ENCODE data around the gene ASIP. TPM values are rescaled to one million over a fixed set of nuclear protein-coding genes. Genes with fewer than 3 reads are reported as not detected.

The ASIP gene
- total RNA-seq, 1 donor from 2014 or later: not detected

- CTCF ChIA-PET: interaction anchor here (1.1 kb wide), 1 partner anchor 9 kb away, joined by 3 read pairs; no protein-coding TSS in a partner anchor
- intact Hi-C loops (cut with micrococcal nuclease): no loop called here
- TF ChIP-seq CTCF (IDR thresholded peaks at IDR 0.05): no peak
- Mint-ChIP-seq H3K27me3 (peaks cover 8% of the 10 kb centered on the region), H3K9me3 (peaks cover 10% of the 10 kb centered on the region), H3K36me3 (ENCODE audit: low read depth) (no peaks in the 10 kb centered on the region), H3K4me1 (no peaks in the 10 kb centered on the region), H3K27ac (no peak overlapping the region), H3K4me3 (no peak overlapping the region)
- POLR2A ChIA-PET: interaction anchor here (0.6 kb wide), 1 partner anchor 1513 kb away, joined by 5 read pairs; no protein-coding TSS in a partner anchor
- ATAC-seq (ENCODE audit: low read depth) (no peak), DNase-seq (no peak)
Observed at GRCh38 chr20:34209111-34209510, 32.1 kb upstream of the ASIP start.

GRCh38 chr20:34210271-34210670, 31.0 kb upstream of the ASIP start:
- Mint-ChIP-seq H3K27ac (no peak overlapping the region), H3K27me3 (peaks cover 8% of the 10 kb centered on the region), H3K36me3 (ENCODE audit: low read depth) (no peaks in the 10 kb centered on the region), H3K9me3 (peaks cover 10% of the 10 kb centered on the region), H3K4me1 (no peaks in the 10 kb centered on the region), H3K4me3 (no peak overlapping the region)
- TF ChIP-seq CTCF (IDR thresholded peaks at IDR 0.05): no peak
- DNase-seq: no peak
- intact Hi-C loops (cut with micrococcal nuclease): no loop called here
- ATAC-seq (ENCODE audit: low read depth): no peak
- ChIA-PET CTCF (no interaction called here), POLR2A (no interaction called here)

- peaks cover 11% of the 10 kb centered on the region for H3K27me3 Mint-ChIP-seq
- ATAC-seq (ENCODE audit: low read depth): no peak
- peaks cover 6% of the 10 kb centered on the region for H3K9me3 Mint-ChIP-seq
- no peaks in the 10 kb centered on the region for H3K36me3 Mint-ChIP-seq (ENCODE audit: low read depth)
- CTCF ChIA-PET: no interaction called here
- DNase-seq: no peak
- no peak overlapping the region for H3K27ac Mint-ChIP-seq
- intact Hi-C loops (cut with micrococcal nuclease): no loop called here
- peaks cover 7% of the 10 kb centered on the region for H3K4me1 Mint-ChIP-seq
- no peak for TF ChIP-seq CTCF (IDR thresholded peaks at IDR 0.05)
- no peak overlapping the region for H3K4me3 Mint-ChIP-seq
- POLR2A ChIA-PET: no interaction called here
Observed at GRCh38 chr20:34211591-34211990, 29.6 kb upstream of the ASIP start.

- DNase-seq (no peak), ATAC-seq (ENCODE audit: low read depth) (no peak)
- peaks cover 17% of the 10 kb centered on the region for H3K27me3 Mint-ChIP-seq
- intact Hi-C loops (cut with micrococcal nuclease): no loop called here
- TF ChIP-seq CTCF (IDR thresholded peaks at IDR 0.05): no peak
- ChIA-PET POLR2A (no interaction called here), CTCF (no interaction called here)
- H3K9me3 Mint-ChIP-seq: peaks cover 6% of the 10 kb centered on the region
- H3K4me1 Mint-ChIP-seq: peaks cover 8% of the 10 kb centered on the region
- H3K27ac Mint-ChIP-seq: no peak overlapping the region
- no peak overlapping the region for H3K4me3 Mint-ChIP-seq
- no peaks in the 10 kb centered on the region for H3K36me3 Mint-ChIP-seq (ENCODE audit: low read depth)
Observed at GRCh38 chr20:34213213-34213612, 28.0 kb upstream of the ASIP start.

GRCh38 chr20:34215711-34216381, 25.4 kb upstream of the ASIP start:
- peaks cover 8% of the 10 kb centered on the region for H3K4me1 Mint-ChIP-seq
- H3K27ac Mint-ChIP-seq: no peak overlapping the region
- intact Hi-C loops (cut with micrococcal nuclease): no loop called here
- DNase-seq: peak; percentile 37
- CTCF ChIA-PET: no interaction called here
- H3K36me3 Mint-ChIP-seq (ENCODE audit: low read depth): no peaks in the 10 kb centered on the region
- H3K9me3 Mint-ChIP-seq: peaks cover 6% of the 10 kb centered on the region
- peak; percentile 75 for ATAC-seq (ENCODE audit: low read depth)
- peaks cover 29% of the 10 kb centered on the region for H3K27me3 Mint-ChIP-seq
- POLR2A ChIA-PET: no interaction called here
- H3K4me3 Mint-ChIP-seq: peak overlapping the region; percentile 82
- TF ChIP-seq CTCF (IDR thresholded peaks at IDR 0.05): no peak
